ENCODE data around the gene BLVRB.
"Not testable (repeated sequence)": the region's sequence is repeated elsewhere in the genome, so short reads cannot be mapped to it uniquely, and the experiment has no call there.

BLVRB gene

GRCh38 chr19:40433391-40434216, 31.9 kb downstream of the BLVRB start:
- peak overlapping the region; percentile 45 for H3K4me3 ChIP-seq (replicated peaks; ENCODE audit: low read depth, low read length)
- no peak for TF ChIP-seq CTCF (IDR thresholded peaks at IDR 0.05; ENCODE audit: low read depth, low read length, missing control alignments)
- peak; percentile 71 for DNase-seq (ENCODE audit: extremely low read depth, low read depth)

GRCh38 chr19:40432760-40433159, 32.8 kb downstream of the BLVRB start:
- not testable (repeated sequence) for DNase-seq (ENCODE audit: extremely low read depth, low read depth)
- H3K4me3 ChIP-seq (replicated peaks; ENCODE audit: low read depth, low read length): peak overlapping the region; percentile 45

GRCh38 chr19:40431698-40432097, 33.8 kb downstream of the BLVRB start:
- H3K4me3 ChIP-seq (replicated peaks; ENCODE audit: low read depth, low read length): no peak overlapping the region
- TF ChIP-seq CTCF (IDR thresholded peaks at IDR 0.05; ENCODE audit: low read depth, low read length, missing control alignments): no peak
- no peak for DNase-seq (ENCODE audit: extremely low read depth, low read depth)

GRCh38 chr19:40430242-40430641, 35.3 kb downstream of the BLVRB start:
- not testable (repeated sequence) for H3K4me3 ChIP-seq (replicated peaks; ENCODE audit: low read depth, low read length); DNase-seq (ENCODE audit: extremely low read depth, low read depth)

- H3K4me3 ChIP-seq (replicated peaks; ENCODE audit: low read depth, low read length); DNase-seq (ENCODE audit: extremely low read depth, low read depth): not testable (repeated sequence)
Observed at GRCh38 chr19:40428197-40428596, 37.3 kb downstream of the BLVRB start.

- H3K4me3 ChIP-seq (replicated peaks; ENCODE audit: low read depth, low read length): peak within 1 kb of the TSS; percentile 88
- peak; percentile 56 for TF ChIP-seq CTCF (IDR thresholded peaks at IDR 0.05; ENCODE audit: low read depth, low read length, missing control alignments)
- DNase-seq (ENCODE audit: extremely low read depth, low read depth): peak; percentile 96
Observed at GRCh38 chr19:40425450-40426287, 39.9 kb downstream of the BLVRB start, which contains the start of gene SERTAD1. Gene SERTAD1, minus strand, starts transcription at chr19:40425992. Its CDS starts 2,446 bp downstream, at chr19:40423546.

GRCh38 chr19:40424637-40425449, 40.7 kb downstream of the BLVRB start:
- no peak for TF ChIP-seq CTCF (IDR thresholded peaks at IDR 0.05; ENCODE audit: low read depth, low read length, missing control alignments)
- H3K4me3 ChIP-seq (replicated peaks; ENCODE audit: low read depth, low read length): peak overlapping the region; percentile 88
- no peak for DNase-seq (ENCODE audit: extremely low read depth, low read depth)

- TF ChIP-seq CTCF (IDR thresholded peaks at IDR 0.05; ENCODE audit: low read depth, low read length, missing control alignments): no peak
- H3K4me3 ChIP-seq (replicated peaks; ENCODE audit: low read depth, low read length): peak overlapping the region; percentile 88
- DNase-seq (ENCODE audit: extremely low read depth, low read depth): no peak
Observed at GRCh38 chr19:40423938-40424337, 41.6 kb downstream of the BLVRB start.

All from HFF-Myc (cell line).